ENCODE data around the gene ZNF232. TPM values are rescaled to one million over a fixed set of nuclear protein-coding genes. Genes with fewer than 3 reads are reported as not detected.
"Not testable (repeated sequence)": the region's sequence is repeated elsewhere in the genome, so short reads cannot be mapped to it uniquely, and the experiment has no call there.

The ZNF232 gene
- 7.3 TPM for total RNA-seq

GRCh38 chr17:5111402-5112204, at the start of gene ZNF232:
Gene ZNF232 (minus strand): TSS chr17:5111878. CDS start chr17:5111822, 56 bp downstream.
- DNase-seq, result peak; percentile 82

GRCh38 chr17:5160702-5161101, 49.0 kb upstream of the ZNF232 start:
- DNase-seq, result not testable (repeated sequence)

- not testable (repeated sequence) for DNase-seq
Measured at GRCh38 chr17:5146122-5146521, 34.4 kb upstream of the ZNF232 start.

GRCh38 chr17:5142877-5143276, 31.2 kb upstream of the ZNF232 start:
- not testable (repeated sequence) for DNase-seq

GRCh38 chr17:5139458-5139732, 27.7 kb upstream of the ZNF232 start:
- no peak for DNase-seq

GRCh38 chr17:5138616-5139457, 27.2 kb upstream of the ZNF232 start:
- no peak for DNase-seq

- DNase-seq, result not testable (repeated sequence)
Measured at GRCh38 chr17:5138198-5138544, 26.5 kb upstream of the ZNF232 start.

GRCh38 chr17:5137511-5138197, 26.0 kb upstream of the ZNF232 start:
- DNase-seq, result not testable (repeated sequence)

GRCh38 chr17:5136580-5137412, 25.1 kb upstream of the ZNF232 start:
- DNase-seq, result not testable (repeated sequence)

GRCh38 chr17:5135726-5136579, 24.3 kb upstream of the ZNF232 start:
- no peak for DNase-seq

GRCh38 chr17:5135131-5135712, 23.5 kb upstream of the ZNF232 start:
- not testable (repeated sequence) for DNase-seq

GRCh38 chr17:5134571-5134970, 22.9 kb upstream of the ZNF232 start:
- not testable (repeated sequence) for DNase-seq

- not testable (repeated sequence) for DNase-seq
Measured at GRCh38 chr17:5133961-5134360, 22.3 kb upstream of the ZNF232 start.

- no peak for DNase-seq
Measured at GRCh38 chr17:5133311-5133710, 21.6 kb upstream of the ZNF232 start.

- not testable (repeated sequence) for DNase-seq
Measured at GRCh38 chr17:5132503-5133225, 21.0 kb upstream of the ZNF232 start.

GRCh38 chr17:5131799-5132502, 20.3 kb upstream of the ZNF232 start:
- not testable (repeated sequence) for DNase-seq

GRCh38 chr17:5131146-5131715, 19.6 kb upstream of the ZNF232 start:
- no peak for DNase-seq

GRCh38 chr17:5130687-5131086, 19.0 kb upstream of the ZNF232 start:
- DNase-seq, result not testable (repeated sequence)

- DNase-seq, result not testable (repeated sequence)
Measured at GRCh38 chr17:5130261-5130660, 18.6 kb upstream of the ZNF232 start.
